ENCODE results near the gene ATP10B.

GRCh38 chr5:160550075-160550474, 301.9 kb downstream of the ATP10B start:
- TF ChIP-seq POLR2A (IDR thresholded peaks at IDR 0.05; ENCODE audit: low read length) (no peak), GATA1 (IDR thresholded peaks at IDR 0.05; ENCODE audit: low read depth, low read length) (no peak)

Data from erythroblast (primary cell).